Right lobe of liver (tissue), 6 donors: ENCODE measurements around the gene DYSF. TPM values are rescaled to one million over a fixed set of nuclear protein-coding genes. Genes with fewer than 3 reads are reported as not detected.

Experiments used
- ATAC-seq, 4 donors: fragments of 200-7000 bp; cut with Tn5 transposase; one replicate each; pipeline ENCODE4 v1.9.1; 2020; ENCODE audit warnings: mild to moderate bottlenecking in 4 of 4, moderate library complexity in 4 of 4
- DNase-seq, 3 donors: peaks; one replicate each; pipeline ENCODE4 v3.0.0-alpha.2; 2020
- H3K27ac ChIP-seq, 3 donors: fragments of 200-600 bp; one replicate each; pipeline ENCODE4 v1.8.0; 2022
- H3K27me3 ChIP-seq, 2 donors: fragments of 200-600 bp; one replicate each; pipeline ENCODE4 v1.8.0; 2022
- H3K36me3 ChIP-seq, 4 donors: fragments of 200-600 bp; sonication (generic) in 1 of 4; one replicate each; pipeline versions ENCODE4 v1.5.1 to v1.8.0; 2017 to 2022; ENCODE audit warnings: control low read depth in 1 of 4
- H3K4me1 ChIP-seq, 4 donors: fragments of 200-600 bp; sonication (generic) in 1 of 4; one replicate each; pipeline versions ENCODE4 v1.5.1 to v1.8.0; 2017 to 2022; ENCODE audit warnings: control low read depth in 1 of 4
- H3K4me3 ChIP-seq, 3 donors: fragments of 200-600 bp; one replicate each; pipeline ENCODE4 v1.8.0; 2022
- H3K9me3 ChIP-seq, 4 donors: fragments of 200-600 bp; sonication (generic) in 1 of 4; one replicate each; pipeline versions ENCODE4 v1.5.1 to v1.8.0; 2017 to 2022; ENCODE audit warnings: control low read depth in 1 of 4
- CTCF ChIP-seq, 4 donors: fragments of 200-600 bp in 3 of 4; fragments of 450-650 bp in 1 of 4; IDR thresholded peaks; one replicate each; pipeline versions ENCODE4 v1.5.1 to v1.8.0; 2016 to 2022; ENCODE audit warnings: antibody characterized with exemption in 4 of 4, mild to moderate bottlenecking in 2 of 4
- POLR2A ChIP-seq: fragments of 450-650 bp; IDR thresholded peaks from one replicate; pipeline ENCODE4 v1.6.1; 2017; ENCODE audit warnings: antibody characterized with exemption, mild to moderate bottlenecking
- WGBS: methylation state at CpG from one replicate; pipeline ENCODE4 v1.1.6; 2018; ENCODE audit warnings: low coverage, low lambda C conversion rate; ENCODE audit not compliant: insufficient coverage; ENCODE audit errors: missing lambda C conversion rate; 5-methylcytosine and 5-hydroxymethylcytosine counted together
- intact Hi-C, 2 donors: fragments of 100-400 bp; cut with DNase I; formaldehyde crosslinking; loops; one replicate each; pipeline versions ENCODE4 v1.11.2 to v1.14.1; 2022
- total RNA-seq, 6 experiments: library from RNA; depleted of rRNA in 2 of 6; stranded (reverse); fragments of >200 nt in 2 of 6; fragmentation: NEBNext Ultra II Directional in 3 of 6; extraction: Animal tissue kit (Norgen Biotek cat#: 25700) in 3 of 6; gene quantifications; one replicate each; pipeline versions ENCODE4 v1.1.0 to v1.2.4, GENCODE V29; 2016 to 2023
- donor health status: DM: no; HTN: yes; CAD: no.
- donor health status: DM: no; HTN: no; CAD: no.
- donor health status: DM: no; HTN: no; CAD: no.
- donor health status: DM: no; HTN: yes; CAD: no.
- donor health status: DM: no; HTN: yes; CAD: no.

Gene DYSF
- total RNA-seq, 6 experiments from 2014 or later: 21.8 to 55.0 (median 32.9) TPM

- Histone ChIP-seq H3K4me3 (no peak overlapping the region), H3K27ac (no peak overlapping the region), H3K9me3 (no peaks in the 10 kb centered on the region), H3K27me3 (no peaks in the 10 kb centered on the region), H3K4me1 (no peaks in the 10 kb centered on the region), H3K36me3 (peaks cover 0 to 3% (median 0%) of the 10 kb centered on the region in 4 donors)
- intact Hi-C loops: no loop called here
- ATAC-seq (no peak), DNase-seq (peak in 2 of 3 donors; percentile 8 to 46)
- no CpG with 5 or more reads among the region's 6 CpGs for WGBS
- TF ChIP-seq POLR2A (no peak), CTCF (IDR thresholded peaks at IDR 0.05) (no peak)
These were observed 229.7 kb downstream of the DYSF start for GRCh38 chr2:71683070-71683469.

- 100% methylated on average over 1 of the region's 1 CpG for WGBS
- no peak for ATAC-seq
- no peaks in the 10 kb centered on the region for H3K27me3 ChIP-seq
- intact Hi-C loops: no loop called here
- H3K27ac ChIP-seq: no peak overlapping the region
- no peaks in the 10 kb centered on the region for H3K9me3 ChIP-seq
- peak in 1 of 3 donors; percentile 5 for DNase-seq
- H3K4me3 ChIP-seq: no peak overlapping the region
- TF ChIP-seq CTCF (IDR thresholded peaks at IDR 0.05) (no peak), POLR2A (no peak)
- no peaks in the 10 kb centered on the region for H3K4me1 ChIP-seq
- peaks cover 0 to 3% (median 0%) of the 10 kb centered on the region in 4 donors for H3K36me3 ChIP-seq
These were observed 230.3 kb downstream of the DYSF start for GRCh38 chr2:71683666-71684065.

- H3K27ac ChIP-seq: no peak overlapping the region
- H3K36me3 ChIP-seq: peaks cover 0 to 3% (median 0%) of the 10 kb centered on the region in 4 donors
- TF ChIP-seq CTCF (IDR thresholded peaks at IDR 0.05) (no peak), POLR2A (no peak)
- no peaks in the 10 kb centered on the region for H3K4me1 ChIP-seq
- WGBS: 77% methylated on average over 7 of the region's 13 CpGs
- H3K27me3 ChIP-seq: no peaks in the 10 kb centered on the region
- no peak overlapping the region for H3K4me3 ChIP-seq
- H3K9me3 ChIP-seq: no peaks in the 10 kb centered on the region
- DNase-seq: peak in 1 of 3 donors; percentile 2
- intact Hi-C loops: no loop called here
- ATAC-seq: no peak
These were observed 231.1 kb downstream of the DYSF start for GRCh38 chr2:71684226-71685072.

GRCh38 chr2:71685073-71685848 is 231.9 kb downstream of the DYSF start:
- H3K36me3 ChIP-seq: peaks cover 0 to 3% (median 0%) of the 10 kb centered on the region in 4 donors
- ATAC-seq (no peak), DNase-seq (peak in 1 of 3 donors; percentile 13)
- no peak overlapping the region for H3K4me3 ChIP-seq
- H3K4me1 ChIP-seq: no peaks in the 10 kb centered on the region
- no peaks in the 10 kb centered on the region for H3K27me3 ChIP-seq
- intact Hi-C loops: no loop called here
- H3K9me3 ChIP-seq: no peaks in the 10 kb centered on the region
- no peak overlapping the region for H3K27ac ChIP-seq
- TF ChIP-seq POLR2A (no peak), CTCF (IDR thresholded peaks at IDR 0.05) (no peak)
- no CpG with 5 or more reads among the region's 10 CpGs for WGBS
